Activated CD4-positive, alpha-beta T cell treated with anti-CD3 and anti-CD28 coated beads, Interleukin-10, Interleukin-2, amounts not matched to agents 100 ng/mL and 50 ng/mL, durations not matched to agents 16 hours and 8 hours (primary cell): ENCODE measurements around the gene TDG.

ENCODE experiments used
- DNase-seq: peaks from one replicate; pipeline ENCODE4 v3.0.0-alpha.2; 2020

The TDG gene

GRCh38 chr12:103965590-103966504 is at the start of gene TDG:
TSS of gene TDG (plus strand) at chr12:103965872. CDS start at chr12:103966038, 166 bp downstream.
- peak; percentile 99 for DNase-seq

GRCh38 chr12:103917873-103918272 is 47.8 kb upstream of the TDG start:
- DNase-seq = no peak

GRCh38 chr12:103924761-103925641 is 40.7 kb upstream of the TDG start:
- peak; percentile 95 for DNase-seq

- DNase-seq = peak; percentile 83
Observed at GRCh38 chr12:103928682-103929045, 37.0 kb upstream of the TDG start.

- DNase-seq = peak; percentile 90
Observed at GRCh38 chr12:103929046-103929783, 36.5 kb upstream of the TDG start.

GRCh38 chr12:103929784-103930033 is 36.0 kb upstream of the TDG start:
- DNase-seq = no peak

GRCh38 chr12:103930034-103930786 is 35.5 kb upstream of the TDG start, which contains the start of gene HSP90B1:
TSS of gene HSP90B1 (plus strand) at chr12:103930410. CDS start at chr12:103930516, 106 bp downstream.
- peak; percentile 100 for DNase-seq

GRCh38 chr12:103930787-103931735 is 34.6 kb upstream of the TDG start:
- no peak for DNase-seq

- no peak for DNase-seq
Observed at GRCh38 chr12:103933237-103933636, 32.4 kb upstream of the TDG start.

GRCh38 chr12:103936679-103937078 is 29.0 kb upstream of the TDG start:
- no peak for DNase-seq

- no peak for DNase-seq
Observed at GRCh38 chr12:103944964-103945363, 20.7 kb upstream of the TDG start.

GRCh38 chr12:103947871-103948555 is 17.7 kb upstream of the TDG start:
- no peak for DNase-seq

GRCh38 chr12:103948746-103949406 is 16.8 kb upstream of the TDG start:
- DNase-seq = no peak

GRCh38 chr12:103952497-103952896 is 13.2 kb upstream of the TDG start:
- peak; percentile 79 for DNase-seq

GRCh38 chr12:103955811-103956508 is 9.7 kb upstream of the TDG start:
- no peak for DNase-seq

GRCh38 chr12:103956509-103957027 is 9.1 kb upstream of the TDG start:
- DNase-seq = peak; percentile 24

- no peak for DNase-seq
Observed at GRCh38 chr12:103957865-103958388, 7.7 kb upstream of the TDG start.

GRCh38 chr12:103958621-103959020 is 7.1 kb upstream of the TDG start:
- DNase-seq = no peak
